GM19240 (cell line): ENCODE data around the gene CADM4.
A peak's percentile ranks its signal among the peaks of the same experiment; 100 is the strongest.
"Not testable (repeated sequence)": the region's sequence is repeated elsewhere in the genome, so short reads cannot be mapped to it uniquely, and the experiment has no call there.

Source experiments
- DNase-seq: peaks from one replicate; pipeline ENCODE4 v3.0.0; 2011; ENCODE audit warnings: low spot score; ENCODE audit not compliant: insufficient read length

The CADM4 gene

GRCh38 chr19:43589277-43589676 lies 50.4 kb downstream of the CADM4 start:
- no peak for DNase-seq

GRCh38 chr19:43587029-43587428 lies 52.6 kb downstream of the CADM4 start:
- not testable (repeated sequence) for DNase-seq

GRCh38 chr19:43586346-43586745 lies 53.3 kb downstream of the CADM4 start:
- no peak for DNase-seq

GRCh38 chr19:43584484-43584883 lies 55.2 kb downstream of the CADM4 start:
- no peak for DNase-seq

GRCh38 chr19:43582495-43582894 lies 57.2 kb downstream of the CADM4 start:
- DNase-seq, result no peak

GRCh38 chr19:43581467-43581866 lies 58.2 kb downstream of the CADM4 start:
- DNase-seq, result no peak

- no peak for DNase-seq
These were observed 60.9 kb downstream of the CADM4 start for GRCh38 chr19:43578787-43579186.

DNA sequence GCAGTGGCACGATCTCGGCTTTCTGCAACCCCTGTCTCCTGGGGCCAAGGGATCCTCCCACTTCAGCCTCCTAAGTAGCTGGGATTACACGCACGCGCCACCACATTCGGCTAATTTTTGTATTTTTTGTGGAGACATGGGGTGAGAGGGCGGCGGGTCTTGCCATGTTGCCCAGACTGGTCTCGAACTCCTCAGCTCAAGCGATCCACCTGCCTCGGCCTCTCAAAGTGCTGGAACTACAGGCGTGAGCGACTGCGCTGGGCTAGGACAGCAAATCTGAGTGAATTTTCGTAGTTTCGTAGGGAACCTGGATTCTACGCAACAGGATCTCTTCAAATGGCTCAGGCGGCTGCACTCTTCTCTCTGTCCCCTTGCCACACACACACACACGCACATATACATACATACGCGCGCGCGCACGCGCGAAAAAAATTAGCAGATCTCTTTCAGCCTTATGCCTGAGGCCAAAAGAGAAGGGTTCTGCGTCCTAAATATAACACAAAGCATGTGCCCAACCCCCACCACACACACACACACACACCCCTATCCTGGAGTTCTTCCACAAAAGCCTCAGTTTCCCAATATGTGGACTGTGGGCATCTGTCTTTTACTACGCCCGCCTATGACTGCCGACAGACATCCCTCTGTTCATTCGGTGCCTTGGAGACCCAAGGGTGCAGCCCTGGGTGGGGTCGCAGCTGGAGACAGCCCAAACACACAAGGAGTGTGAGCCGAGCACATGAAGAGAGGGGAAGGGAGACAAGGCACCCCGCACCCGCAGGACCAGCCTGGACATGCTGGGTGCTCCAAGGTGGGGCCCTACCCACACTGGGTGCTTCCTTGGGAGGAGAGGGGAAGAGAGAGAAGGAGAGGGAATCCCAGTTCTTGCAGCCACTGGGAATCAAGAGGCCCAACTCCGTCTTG lies 63.4 kb downstream of the CADM4 start:
- DNase-seq, result no peak

GRCh38 chr19:43575156-43575950 lies 64.3 kb downstream of the CADM4 start, which contains the start of the genes PINLYP and XRCC1:
Gene PINLYP, plus strand, starts transcription at chr19:43575801. Its CDS starts 1,391 bp downstream, at chr19:43577192.
Gene XRCC1, minus strand, starts transcription at chr19:43575527. Its CDS starts 69 bp downstream, at chr19:43575458.
- DNase-seq, result peak; percentile 93

DNA sequence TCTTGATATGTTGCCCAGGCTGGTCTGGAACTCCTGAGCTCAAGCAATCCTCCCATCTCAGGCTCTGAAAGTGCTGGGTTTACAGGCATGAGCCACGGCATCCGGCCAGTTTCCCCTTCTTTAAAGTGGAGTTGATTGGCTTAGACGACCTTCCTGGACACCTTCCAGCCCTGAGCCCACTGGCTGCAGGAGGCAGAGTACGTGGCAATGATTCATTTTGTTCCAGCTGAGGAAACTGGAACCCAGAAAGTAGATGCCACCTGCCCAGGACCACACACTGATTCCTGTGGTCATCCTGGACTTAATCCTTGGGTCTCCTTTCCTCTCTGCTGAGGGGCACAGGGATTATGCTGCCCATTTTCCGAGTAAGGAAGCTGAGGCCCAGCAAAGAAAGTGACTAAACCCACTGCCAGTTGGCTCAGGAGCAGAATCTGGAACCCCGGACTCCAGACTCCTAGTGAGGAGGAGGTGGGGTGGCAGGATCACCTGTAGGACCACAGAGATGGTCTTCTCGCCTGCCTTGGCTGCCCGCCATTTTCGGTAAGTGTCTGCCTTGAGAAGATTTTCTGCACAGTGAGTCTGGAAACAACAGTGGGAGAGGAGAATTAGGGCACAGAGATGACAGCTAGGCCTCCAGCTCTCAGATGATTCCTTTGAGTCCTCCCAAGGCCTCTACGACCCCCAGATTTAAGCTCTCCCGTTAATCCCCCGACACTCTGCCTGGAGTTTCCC lies 65.1 kb downstream of the CADM4 start:
- DNase-seq, result no peak
